Measurements from ENCODE around the gene ISM1.

Gene ISM1

DNA sequence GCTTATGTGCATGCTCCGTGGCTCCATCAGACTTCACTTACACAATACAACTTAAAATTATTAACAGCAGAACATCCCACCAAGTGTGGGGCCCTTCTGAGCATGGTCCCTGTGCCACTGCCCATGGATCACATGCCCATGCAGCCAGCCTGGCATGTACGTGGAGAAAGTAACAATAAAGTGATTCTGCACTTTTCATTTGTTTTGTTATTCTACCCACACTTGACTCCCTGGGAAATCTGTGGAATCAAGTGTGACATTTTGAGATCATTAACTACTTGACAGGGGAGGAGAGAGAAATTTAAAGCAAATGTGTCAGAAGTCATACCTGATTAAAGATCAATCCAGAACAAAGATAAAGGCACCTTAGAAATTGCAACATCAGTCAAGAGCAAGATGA, 112.0 kb downstream of the ISM1 start:
- no peaks in the 10 kb centered on the region for H3F3A ChIP-seq (ENCODE audit: insufficient read depth, low read length)
- TF ChIP-seq EZH2phosphoT487 (IDR thresholded peaks at IDR 0.05; ENCODE audit: low read length): no peak
- no peak for TF ChIP-seq EZH2 (optimal IDR thresholded peaks at IDR 0.05; ENCODE audit: low read depth, low read length)
- TF ChIP-seq, protein P1, sequence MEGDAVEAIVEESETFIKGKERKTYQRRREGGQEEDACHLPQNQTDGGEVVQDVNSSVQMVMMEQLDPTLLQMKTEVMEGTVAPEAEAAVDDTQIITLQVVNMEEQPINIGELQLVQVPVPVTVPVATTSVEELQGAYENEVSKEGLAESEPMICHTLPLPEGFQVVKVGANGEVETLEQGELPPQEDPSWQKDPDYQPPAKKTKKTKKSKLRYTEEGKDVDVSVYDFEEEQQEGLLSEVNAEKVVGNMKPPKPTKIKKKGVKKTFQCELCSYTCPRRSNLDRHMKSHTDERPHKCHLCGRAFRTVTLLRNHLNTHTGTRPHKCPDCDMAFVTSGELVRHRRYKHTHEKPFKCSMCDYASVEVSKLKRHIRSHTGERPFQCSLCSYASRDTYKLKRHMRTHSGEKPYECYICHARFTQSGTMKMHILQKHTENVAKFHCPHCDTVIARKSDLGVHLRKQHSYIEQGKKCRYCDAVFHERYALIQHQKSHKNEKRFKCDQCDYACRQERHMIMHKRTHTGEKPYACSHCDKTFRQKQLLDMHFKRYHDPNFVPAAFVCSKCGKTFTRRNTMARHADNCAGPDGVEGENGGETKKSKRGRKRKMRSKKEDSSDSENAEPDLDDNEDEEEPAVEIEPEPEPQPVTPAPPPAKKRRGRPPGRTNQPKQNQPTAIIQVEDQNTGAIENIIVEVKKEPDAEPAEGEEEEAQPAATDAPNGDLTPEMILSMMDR (IDR thresholded peaks at IDR 0.05; ENCODE audit: low read length): no peak
- no peak overlapping the region for H3K4me2 ChIP-seq (ENCODE audit: low read depth, low read length)
- no peaks in the 10 kb centered on the region for H3K79me2 ChIP-seq (ENCODE audit: low read length)
- no peaks in the 10 kb centered on the region for H3K9me3 ChIP-seq (replicated peaks; ENCODE audit: insufficient read depth, low read length)
- H3K27ac ChIP-seq (ENCODE audit: low read length): no peak overlapping the region
- H3K9ac ChIP-seq (ENCODE audit: low read length): no peak overlapping the region
- no peaks in the 10 kb centered on the region for H4K20me1 ChIP-seq (ENCODE audit: insufficient read depth, low read length)
- no peaks in the 10 kb centered on the region for H3K9me2 ChIP-seq (replicated peaks; ENCODE audit: insufficient read depth, low read length)
- 0 out of 2 replicates have a peak, but pooled peaks cover 4% of the 10 kb centered on the region for H3K4me1 ChIP-seq (ENCODE audit: low read length)
- H3K27me3 ChIP-seq (replicated peaks; ENCODE audit: insufficient read depth, low read length): no peaks in the 10 kb centered on the region
- DNase-seq: no peak
- H2AFZ ChIP-seq (ENCODE audit: low read length): no peak overlapping the region
- no peaks in the 10 kb centered on the region for H3K36me3 ChIP-seq (replicated peaks; ENCODE audit: insufficient read depth, low read length)
- H3K4me3 ChIP-seq (ENCODE audit: low read length): no peak overlapping the region

DNA sequence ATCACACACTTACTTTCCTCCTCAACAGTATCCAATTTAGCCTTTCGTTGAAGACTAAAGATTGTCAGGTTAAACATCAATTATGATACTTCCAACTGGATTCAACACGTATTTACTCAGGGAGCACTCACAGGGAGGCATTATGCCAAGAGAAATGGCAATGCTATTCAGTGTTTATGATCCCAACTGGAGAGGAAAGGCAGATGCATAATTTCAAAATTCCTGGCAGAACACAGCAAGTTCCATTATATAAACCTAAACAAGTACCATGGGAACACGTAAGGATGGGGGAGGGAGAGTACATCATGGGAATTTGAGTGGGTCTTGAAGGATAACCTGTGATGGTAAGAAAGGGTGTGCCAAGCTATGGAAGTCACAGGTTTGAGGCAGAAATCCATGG, 112.7 kb downstream of the ISM1 start:
- Histone ChIP-seq H2AFZ (ENCODE audit: low read length) (no peak overlapping the region), H3K36me3 (replicated peaks; ENCODE audit: insufficient read depth, low read length) (no peaks in the 10 kb centered on the region), H3K9ac (ENCODE audit: low read length) (no peak overlapping the region), H4K20me1 (ENCODE audit: insufficient read depth, low read length) (no peaks in the 10 kb centered on the region), H3K4me1 (ENCODE audit: low read length) (0 out of 2 replicates have a peak, but pooled peaks cover 4% of the 10 kb centered on the region), H3K9me2 (replicated peaks; ENCODE audit: insufficient read depth, low read length) (no peaks in the 10 kb centered on the region), H3K4me3 (ENCODE audit: low read length) (no peak overlapping the region), H3F3A (ENCODE audit: insufficient read depth, low read length) (no peaks in the 10 kb centered on the region), H3K27me3 (replicated peaks; ENCODE audit: insufficient read depth, low read length) (no peaks in the 10 kb centered on the region), H3K27ac (ENCODE audit: low read length) (no peak overlapping the region), H3K79me2 (ENCODE audit: low read length) (no peaks in the 10 kb centered on the region), H3K4me2 (ENCODE audit: low read depth, low read length) (no peak overlapping the region), H3K9me3 (replicated peaks; ENCODE audit: insufficient read depth, low read length) (no peaks in the 10 kb centered on the region)
- TF ChIP-seq EZH2phosphoT487 (IDR thresholded peaks at IDR 0.05; ENCODE audit: low read length): no peak
- DNase-seq: no peak

DNA sequence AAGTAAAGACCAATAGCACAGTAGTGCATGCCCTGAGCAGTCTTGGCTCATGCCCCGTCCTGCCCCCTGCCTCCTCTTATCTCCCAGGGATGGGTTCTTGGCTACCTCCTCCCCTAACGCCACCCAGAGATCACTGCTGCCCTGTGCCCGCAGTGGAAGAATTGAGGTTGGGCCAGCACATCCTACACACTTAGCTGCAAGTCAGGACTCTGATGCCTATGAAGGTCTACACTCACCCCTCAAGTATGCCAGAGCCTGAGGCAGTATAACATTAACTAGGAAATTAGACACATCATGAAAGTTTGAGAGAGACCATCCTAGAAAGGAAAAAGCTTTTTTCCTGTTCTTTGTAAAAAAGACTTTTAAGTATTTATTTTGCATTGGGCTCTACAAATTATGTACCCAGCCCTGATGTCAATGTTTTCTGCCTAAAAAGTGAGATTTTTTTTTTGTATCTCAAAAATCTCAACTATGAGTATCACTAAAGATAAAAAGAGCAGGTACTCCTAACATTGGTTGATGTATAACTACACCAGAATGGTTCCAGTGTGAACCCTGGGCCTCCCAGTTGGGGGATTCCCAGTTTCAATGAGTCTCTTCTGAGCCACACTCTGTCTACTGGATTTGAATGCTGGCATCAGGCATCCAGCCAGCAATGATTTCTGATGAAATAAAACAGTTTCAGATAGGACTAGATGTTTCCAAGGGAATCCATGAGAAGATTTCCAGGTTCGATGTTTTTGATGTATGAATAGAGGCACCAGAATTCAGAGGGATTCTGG, 115.4 kb downstream of the ISM1 start:
- Histone ChIP-seq H3K9me2 (replicated peaks; ENCODE audit: insufficient read depth, low read length) (no peaks in the 10 kb centered on the region), H3K36me3 (replicated peaks; ENCODE audit: insufficient read depth, low read length) (no peaks in the 10 kb centered on the region), H3K4me2 (ENCODE audit: low read depth, low read length) (no peak overlapping the region), H3K27me3 (replicated peaks; ENCODE audit: insufficient read depth, low read length) (no peaks in the 10 kb centered on the region), H3F3A (ENCODE audit: insufficient read depth, low read length) (no peaks in the 10 kb centered on the region), H3K4me3 (ENCODE audit: low read length) (no peak overlapping the region), H4K20me1 (ENCODE audit: insufficient read depth, low read length) (no peaks in the 10 kb centered on the region), H3K27ac (ENCODE audit: low read length) (no peak overlapping the region), H2AFZ (ENCODE audit: low read length) (no peak overlapping the region), H3K9ac (ENCODE audit: low read length) (no peak overlapping the region), H3K4me1 (ENCODE audit: low read length) (0 out of 2 replicates have a peak, but pooled peaks cover 4% of the 10 kb centered on the region), H3K79me2 (ENCODE audit: low read length) (no peaks in the 10 kb centered on the region), H3K9me3 (replicated peaks; ENCODE audit: insufficient read depth, low read length) (no peaks in the 10 kb centered on the region)
- DNase-seq: no peak
- TF ChIP-seq, protein P1 (IDR thresholded peaks at IDR 0.05; ENCODE audit: low read length): no peak
- no peak for TF ChIP-seq EZH2 (optimal IDR thresholded peaks at IDR 0.05; ENCODE audit: low read depth, low read length)
- TF ChIP-seq EZH2phosphoT487 (IDR thresholded peaks at IDR 0.05; ENCODE audit: low read length): no peak

All from MM.1S (cell line).